ENCODE results near the gene ATP10A.
"Not testable (repeated sequence)": the region's sequence is repeated elsewhere in the genome, so short reads cannot be mapped to it uniquely, and the experiment has no call there.

The ATP10A gene

GRCh38 chr15:25767356-25768151 is 95.6 kb downstream of the ATP10A start:
- DNase-seq: no peak

- DNase-seq: no peak
Measured at GRCh38 chr15:25766417-25766816, 96.7 kb downstream of the ATP10A start.

- no peak for DNase-seq
Measured at GRCh38 chr15:25764980-25765735, 98.0 kb downstream of the ATP10A start.

GRCh38 chr15:25763954-25764353 is 99.2 kb downstream of the ATP10A start:
- DNase-seq: no peak

DNA sequence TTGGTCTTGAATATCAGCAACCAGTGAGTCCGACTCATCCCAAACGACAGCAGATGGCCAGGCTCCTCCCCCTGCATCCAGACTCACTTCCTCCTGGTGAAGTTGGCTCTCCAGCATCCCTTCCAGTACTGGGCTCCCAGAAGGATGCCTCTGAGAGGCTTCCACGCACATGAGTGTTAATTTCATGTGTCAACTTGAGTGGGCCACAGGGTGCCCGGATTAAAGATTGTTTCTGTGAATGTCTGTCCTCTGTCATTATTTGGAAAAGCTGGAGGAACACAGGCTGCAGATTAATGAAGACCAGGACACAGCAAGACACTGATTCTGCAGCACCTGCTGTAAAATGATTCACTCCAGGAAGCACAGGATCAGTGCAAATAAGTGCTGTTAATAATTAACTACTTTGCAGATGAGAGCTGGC is 99.8 kb downstream of the ATP10A start:
- DNase-seq: no peak

DNA sequence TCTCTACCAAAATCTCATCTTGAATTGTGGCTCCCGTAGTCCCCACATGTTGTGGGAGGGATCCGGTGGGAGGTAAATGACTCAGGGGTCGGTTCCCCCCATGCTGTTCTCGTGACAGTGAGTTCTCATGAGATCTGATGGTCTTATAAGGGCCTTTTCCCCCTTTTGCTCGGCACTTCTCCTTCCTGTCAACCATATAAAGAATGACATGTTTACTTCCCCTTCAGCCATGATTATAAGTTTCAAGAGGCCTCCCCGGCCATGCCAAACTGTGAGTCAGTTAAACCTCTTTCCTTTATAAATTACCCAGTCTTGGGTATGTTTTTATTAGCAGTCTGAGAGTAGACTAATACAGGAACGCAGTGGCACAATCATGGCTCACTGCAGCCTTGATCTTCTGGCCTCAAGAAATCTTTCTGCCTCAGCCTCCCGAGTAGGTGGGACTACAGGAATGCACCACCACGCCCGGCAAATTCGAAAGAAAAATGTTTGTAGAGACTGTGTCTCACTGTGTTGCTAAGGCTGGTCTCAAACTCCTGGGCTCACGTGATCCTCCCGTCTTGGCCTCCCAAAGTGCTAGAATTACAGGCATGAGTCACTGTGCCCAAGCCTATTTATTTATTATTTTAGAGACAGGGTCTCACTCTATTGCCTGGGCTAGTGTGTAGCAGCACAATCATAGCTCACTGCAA is 101.0 kb downstream of the ATP10A start:
- DNase-seq: no peak

- DNase-seq: no peak
Measured at GRCh38 chr15:25759421-25759820, 103.7 kb downstream of the ATP10A start.

GRCh38 chr15:25758612-25759011 is 104.5 kb downstream of the ATP10A start:
- not testable (repeated sequence) for DNase-seq

DNA sequence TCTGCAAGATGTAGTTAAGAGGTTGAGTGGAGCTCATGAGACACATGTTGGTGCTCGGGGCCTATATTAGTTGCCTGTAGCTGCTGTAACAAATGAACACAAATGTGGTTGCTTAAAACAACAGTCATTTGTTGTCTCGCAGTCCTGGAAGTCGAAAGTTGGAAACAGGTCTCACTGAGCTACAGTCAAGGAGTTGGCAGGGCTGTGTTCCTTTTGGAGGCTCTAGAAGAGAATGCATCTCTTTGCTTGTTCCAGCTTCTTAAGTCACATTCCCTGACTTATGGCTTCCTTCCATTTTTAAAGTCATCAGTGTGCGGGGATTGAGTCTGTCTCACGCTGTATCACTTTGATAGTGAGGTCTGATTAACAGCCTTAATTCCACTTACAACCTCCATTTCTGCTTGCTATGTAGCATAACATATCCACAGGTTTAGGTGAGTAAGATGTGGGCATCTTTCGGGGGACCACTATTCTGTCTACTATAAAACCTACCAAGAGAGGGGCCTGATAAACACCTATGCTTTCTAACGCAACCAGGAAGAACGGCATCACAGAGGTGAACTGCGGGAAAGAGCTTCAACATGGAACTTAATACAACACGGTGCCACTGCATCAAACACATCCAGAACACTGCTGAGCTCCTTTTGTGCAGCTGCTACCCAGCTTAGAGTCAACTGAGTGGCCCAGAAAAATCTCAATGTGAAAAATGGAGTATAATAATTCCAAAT is 119.4 kb downstream of the ATP10A start:
- no peak for DNase-seq

DNA sequence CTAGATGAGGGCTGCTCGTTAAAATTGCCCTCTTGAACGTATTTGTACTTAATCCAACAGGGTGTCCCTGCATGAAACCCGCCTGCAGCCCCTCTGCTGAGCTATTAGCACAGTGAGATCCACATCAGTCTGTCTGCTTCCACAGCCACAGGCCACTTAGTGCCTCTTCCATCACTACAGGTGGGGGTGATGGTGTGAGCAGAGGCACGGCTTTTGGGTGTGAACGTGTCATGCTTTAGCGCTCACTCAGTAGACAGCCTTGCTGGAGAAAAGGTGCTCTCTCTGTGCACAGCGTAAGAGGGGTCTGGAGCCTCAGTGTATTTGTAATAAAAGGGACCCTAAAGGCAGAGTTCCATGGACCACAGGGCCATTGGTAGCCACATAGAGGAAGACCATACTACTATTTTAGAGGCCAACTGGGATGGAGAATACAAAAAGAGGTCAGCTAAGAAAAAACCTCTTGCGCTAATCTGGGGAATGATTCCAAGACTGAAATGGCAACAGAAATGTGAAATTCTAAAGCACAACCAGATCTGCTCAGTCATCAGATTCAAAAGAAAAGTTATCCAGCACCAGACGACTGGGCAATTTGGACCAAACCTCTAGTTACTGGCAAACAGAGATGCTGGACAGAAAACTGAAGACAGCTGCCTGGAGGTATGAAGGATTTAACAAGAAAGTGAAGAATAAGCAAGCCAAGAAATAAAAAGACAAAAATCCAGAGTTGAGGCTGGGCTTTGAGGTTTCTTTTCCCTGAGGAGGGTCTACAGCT is 120.2 kb downstream of the ATP10A start:
- DNase-seq: no peak

DNA sequence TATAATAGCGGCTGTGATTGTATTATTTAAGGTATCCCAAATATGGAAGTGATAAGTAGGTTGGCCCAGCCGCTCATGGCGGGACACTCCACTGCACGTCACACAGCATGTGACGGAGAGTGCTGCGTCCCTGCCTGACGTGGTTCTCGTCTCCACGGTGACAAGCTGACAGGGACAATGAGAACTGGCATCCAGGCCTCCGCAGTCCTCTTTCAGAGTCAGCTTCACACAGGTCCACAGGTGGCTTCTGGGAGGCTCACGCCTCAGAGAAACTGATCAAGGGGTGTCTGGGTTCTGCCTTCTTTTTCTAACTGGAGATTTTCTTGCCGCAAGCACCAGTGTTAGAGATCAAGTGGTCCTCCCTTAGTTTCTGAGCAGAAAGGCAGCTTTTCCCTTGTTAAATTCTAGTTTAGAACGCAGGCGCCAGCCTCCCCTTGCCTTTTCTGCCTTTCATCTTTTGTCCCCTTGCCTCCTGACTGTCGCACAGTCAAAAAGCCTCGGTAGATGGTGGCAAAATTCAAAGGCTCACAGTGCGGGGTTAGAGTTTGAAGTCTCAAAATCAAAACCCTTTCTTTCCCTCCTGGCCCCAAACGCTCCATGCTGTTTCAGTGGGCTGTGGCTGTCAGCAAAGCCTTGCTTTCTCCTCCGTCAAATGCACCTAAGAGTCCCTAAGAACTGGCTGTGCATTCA is 120.9 kb downstream of the ATP10A start:
- DNase-seq: no peak

DNA sequence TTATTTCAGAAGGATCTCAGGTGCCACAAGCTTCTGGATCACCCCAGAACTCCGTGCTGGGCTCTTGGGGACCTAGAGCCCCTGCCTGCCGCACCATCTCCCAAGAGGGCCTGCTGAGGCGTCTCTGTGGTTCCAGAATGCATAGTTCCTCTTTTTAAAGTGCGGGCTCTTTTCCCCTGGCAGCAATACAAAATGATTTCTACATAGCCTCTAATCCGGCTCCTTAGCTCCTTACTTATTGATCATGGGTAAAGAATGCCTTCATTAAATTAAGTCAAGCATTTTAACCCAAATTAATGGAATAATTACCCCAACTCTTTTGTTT is 121.9 kb downstream of the ATP10A start:
- no peak for DNase-seq

GRCh38 chr15:25740383-25741255 is 122.5 kb downstream of the ATP10A start:
- no peak for DNase-seq

GRCh38 chr15:25739687-25740121 is 123.4 kb downstream of the ATP10A start:
- peak; percentile 26 for DNase-seq

GRCh38 chr15:25738171-25738965 is 124.8 kb downstream of the ATP10A start:
- no peak for DNase-seq

DNA sequence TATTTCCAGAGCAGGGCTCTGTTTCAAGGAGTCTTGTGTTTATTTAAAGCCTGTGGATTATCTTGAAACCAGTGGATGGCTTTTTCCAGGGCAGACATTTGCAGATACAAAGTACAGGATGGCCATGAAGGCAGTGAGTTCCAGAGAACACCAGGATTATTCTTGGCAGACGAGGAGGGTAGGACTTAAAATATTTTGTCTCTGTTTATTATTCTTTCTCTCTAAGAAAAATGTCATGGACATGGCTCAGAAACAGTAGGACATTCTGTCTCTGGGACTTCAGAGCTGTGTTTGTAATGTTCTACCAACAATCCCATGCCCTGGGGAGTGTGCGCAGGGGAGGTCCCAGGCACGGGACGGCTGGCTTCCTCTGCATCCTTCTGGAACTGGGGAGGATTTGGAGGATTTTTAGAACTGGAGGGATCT is 125.9 kb downstream of the ATP10A start:
- no peak for DNase-seq

GRCh38 chr15:25736461-25736860 is 126.7 kb downstream of the ATP10A start:
- DNase-seq: no peak

GRCh38 chr15:25735550-25736384 is 127.4 kb downstream of the ATP10A start:
- DNase-seq: no peak

Data from activated naive CD4-positive, alpha-beta T cell treated with Interleukin-2 at 50 U/mL for 16 hours (primary cell).